Testis (tissue), 3 donors: ENCODE measurements around the gene TP73. TPM values are rescaled to one million over a fixed set of nuclear protein-coding genes. Genes with fewer than 3 reads are reported as not detected.

Experiments
- DNase-seq: peaks from one replicate; pipeline ENCODE4 v3.0.0-alpha.2; 2019
- H3K27ac ChIP-seq, 2 donors: fragments of 200-600 bp; sonication (generic); one replicate each; pipeline ENCODE4 v1.5.1; 2019
- H3K27me3 ChIP-seq: fragments of 200-600 bp; sonication (generic); one replicate; pipeline ENCODE4 v1.5.1; 2019
- H3K36me3 ChIP-seq: fragments of 200-600 bp; sonication (generic); one replicate; pipeline ENCODE4 v1.5.1; 2017; ENCODE audit warnings: low read depth; ENCODE audit errors: missing control alignments
- H3K4me1 ChIP-seq: fragments of 200-600 bp; sonication (generic); one replicate; pipeline ENCODE4 v1.5.1; 2019
- H3K4me3 ChIP-seq, 2 donors: fragments of 200-600 bp; sonication (generic); one replicate each; pipeline ENCODE4 v1.5.1; 2017 to 2019
- H3K9me3 ChIP-seq: fragments of 200-600 bp; sonication (generic); one replicate; pipeline ENCODE4 v1.5.1; 2017
- POLR2A ChIP-seq: fragments of 450-650 bp; IDR thresholded peaks from one replicate; pipeline ENCODE4 v1.6.1; 2017; ENCODE audit warnings: antibody characterized with exemption, mild to moderate bottlenecking, moderate library complexity
- WGBS, 2 donors: methylation state at CpG; one replicate each; pipeline ENCODE4 v1.1.5; 2018; 5-methylcytosine and 5-hydroxymethylcytosine counted together
- intact Hi-C: fragments of 100-400 bp; cut with DNase I; formaldehyde crosslinking; loops from one replicate; pipeline ENCODE4 v1.15.1; 2023; ENCODE audit warnings: low total_unique reads
- polyA plus RNA-seq: library from polyadenylated mRNA; stranded (reverse); fragments of 350-450 nt; fragmentation: Illumina TruSeq; extraction: RNeasy Lipid Tissue Mini Kit (QIAGEN cat#74804); gene quantifications from one replicate; pipeline ENCODE4 v1.2.3, GENCODE V29; 2014; ENCODE audit warnings: low read depth, low replicate concordance; ENCODE audit not compliant: insufficient read depth
- total RNA-seq, 2 donors: library from RNA; depleted of rRNA; stranded (reverse); fragments of >200 nt; gene quantifications; one replicate each; pipeline ENCODE4 v1.2.3, GENCODE V29; 2016
- TF ChIP-seq, protein P1 (sequence below), 3 experiments: fragments of 450-650 bp in 2 of 3; fragments of 200-600 bp in 1 of 3; sonication (generic) in 1 of 3; IDR thresholded peaks; one replicate each; pipeline ENCODE4 v1.5.1; 2016 to 2019; ENCODE audit warnings: antibody characterized with exemption in 3 of 3, mild to moderate bottlenecking in 2 of 3, moderate library complexity in 1 of 3

Gene TP73
- total and polyA plus RNA-seq, 3 donors from 2014 or later = 1.3 to 2.2 (median 1.5) TPM

DNA sequence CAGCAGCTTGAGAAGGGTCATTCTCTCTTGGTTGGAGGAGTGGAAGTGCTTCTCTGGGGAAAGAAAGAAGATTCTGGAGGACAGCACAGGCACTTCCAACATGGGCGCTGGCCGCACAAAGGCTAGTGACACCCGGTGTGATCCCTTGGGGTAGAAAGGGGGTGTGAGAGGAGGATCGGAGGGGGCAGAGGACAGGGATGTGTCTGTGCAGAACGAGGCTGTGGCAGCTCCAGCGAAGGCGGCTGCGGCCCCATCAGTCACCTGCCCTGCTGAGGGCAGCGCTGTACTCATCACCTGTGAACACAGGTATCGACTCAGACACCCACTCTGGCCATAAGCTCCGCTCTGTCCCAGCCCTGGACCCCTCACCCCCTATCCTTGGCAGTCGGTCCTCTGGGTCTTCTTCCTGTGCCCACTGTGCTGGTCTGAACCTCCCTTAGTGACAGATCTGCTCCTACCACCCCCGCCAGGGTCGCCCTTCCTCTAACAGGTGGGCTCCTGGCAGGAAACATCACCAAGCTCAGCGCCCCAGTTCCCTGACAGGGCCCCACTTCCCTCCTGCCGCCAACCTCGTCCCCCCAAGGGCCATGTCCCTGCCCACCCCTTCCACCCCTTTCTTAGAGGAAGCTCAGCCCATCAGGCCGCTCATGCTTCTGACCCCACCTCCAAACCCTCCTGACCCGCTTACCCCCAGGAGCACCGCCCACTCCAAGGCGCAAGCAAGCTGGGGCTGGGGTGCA is 20.1 kb downstream of the TP73 start:
- no peak for DNase-seq
- TF ChIP-seq, protein P1, sequence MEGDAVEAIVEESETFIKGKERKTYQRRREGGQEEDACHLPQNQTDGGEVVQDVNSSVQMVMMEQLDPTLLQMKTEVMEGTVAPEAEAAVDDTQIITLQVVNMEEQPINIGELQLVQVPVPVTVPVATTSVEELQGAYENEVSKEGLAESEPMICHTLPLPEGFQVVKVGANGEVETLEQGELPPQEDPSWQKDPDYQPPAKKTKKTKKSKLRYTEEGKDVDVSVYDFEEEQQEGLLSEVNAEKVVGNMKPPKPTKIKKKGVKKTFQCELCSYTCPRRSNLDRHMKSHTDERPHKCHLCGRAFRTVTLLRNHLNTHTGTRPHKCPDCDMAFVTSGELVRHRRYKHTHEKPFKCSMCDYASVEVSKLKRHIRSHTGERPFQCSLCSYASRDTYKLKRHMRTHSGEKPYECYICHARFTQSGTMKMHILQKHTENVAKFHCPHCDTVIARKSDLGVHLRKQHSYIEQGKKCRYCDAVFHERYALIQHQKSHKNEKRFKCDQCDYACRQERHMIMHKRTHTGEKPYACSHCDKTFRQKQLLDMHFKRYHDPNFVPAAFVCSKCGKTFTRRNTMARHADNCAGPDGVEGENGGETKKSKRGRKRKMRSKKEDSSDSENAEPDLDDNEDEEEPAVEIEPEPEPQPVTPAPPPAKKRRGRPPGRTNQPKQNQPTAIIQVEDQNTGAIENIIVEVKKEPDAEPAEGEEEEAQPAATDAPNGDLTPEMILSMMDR (IDR thresholded peaks at IDR 0.05) = no peak
- no peak for TF ChIP-seq POLR2A
- no peaks in the 10 kb centered on the region for H3K27me3 ChIP-seq

GRCh38 chr1:3672971-3673361 is 20.6 kb downstream of the TP73 start:
- intact Hi-C loops = no loop called here
- WGBS, 2 donors = 81 to 88% methylated on average over 17 of the region's 17 CpGs
- DNase-seq = no peak
- no peaks in the 10 kb centered on the region for H3K27me3 ChIP-seq
- no peaks in the 10 kb centered on the region for H3K4me1 ChIP-seq
- TF ChIP-seq, protein P1 (IDR thresholded peaks at IDR 0.05) = no peak
- no peak for TF ChIP-seq POLR2A
- no peaks in the 10 kb centered on the region for H3K36me3 ChIP-seq
- no peak overlapping the region for H3K4me3 ChIP-seq
- H3K9me3 ChIP-seq = no peaks in the 10 kb centered on the region
- H3K27ac ChIP-seq = no peak overlapping the region

More for the DNA sequence above, 20.1 kb downstream of the TP73 start:
- intact Hi-C loops = no loop called here
- Histone ChIP-seq H3K27ac (no peak overlapping the region), H3K4me3 (no peak overlapping the region), H3K4me1 (no peaks in the 10 kb centered on the region), H3K36me3 (no peaks in the 10 kb centered on the region), H3K9me3 (no peaks in the 10 kb centered on the region)
- WGBS, 2 donors = 87 to 89% methylated on average over 21 of the region's 21 CpGs

DNA sequence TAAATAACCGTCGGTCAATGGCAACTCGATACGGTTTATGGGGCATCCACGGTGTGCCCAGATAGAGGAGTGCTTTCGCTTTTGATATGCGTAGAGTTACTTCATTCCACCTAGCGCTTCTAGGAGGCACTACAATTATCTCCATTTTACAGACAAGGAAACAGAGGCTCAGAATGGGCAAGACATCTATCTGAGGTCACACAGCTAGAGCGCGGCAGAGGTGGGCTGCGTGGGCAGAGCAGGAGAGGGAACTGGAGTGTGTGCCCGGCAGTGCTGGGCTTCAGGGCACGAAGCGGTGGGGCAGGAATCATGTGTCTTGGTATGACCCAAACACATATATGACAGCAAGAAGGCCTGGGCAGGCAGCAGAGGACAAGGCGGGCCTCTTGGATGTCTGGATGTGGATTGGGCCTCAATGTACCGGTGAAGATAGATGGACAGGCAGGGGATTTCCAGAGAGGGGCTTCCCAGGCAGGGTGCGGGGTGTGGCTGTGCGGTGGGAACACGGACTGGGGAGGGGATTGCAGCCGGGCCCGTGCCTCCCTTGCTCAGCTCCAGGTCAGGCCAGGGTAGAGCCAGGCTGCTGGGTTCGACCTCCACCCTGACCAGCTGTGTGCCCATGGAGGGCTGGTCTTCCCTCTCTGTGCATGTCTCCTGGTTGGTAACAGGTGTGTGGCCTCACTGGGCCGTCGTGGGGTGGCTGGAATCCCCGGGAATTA is 21.2 kb downstream of the TP73 start:
- H3K4me3 ChIP-seq = no peak overlapping the region
- intact Hi-C loops = no loop called here
- TF ChIP-seq POLR2A = no peak
- H3K4me1 ChIP-seq = no peaks in the 10 kb centered on the region
- no peaks in the 10 kb centered on the region for H3K9me3 ChIP-seq
- no peaks in the 10 kb centered on the region for H3K27me3 ChIP-seq
- no peak for DNase-seq
- H3K27ac ChIP-seq = no peak overlapping the region
- 90 to 92% methylated on average over 20 to 25 of the region's 25 CpGs for WGBS, 2 donors
- H3K36me3 ChIP-seq = no peaks in the 10 kb centered on the region

- DNase-seq = no peak
- TF ChIP-seq POLR2A = no peak
- TF ChIP-seq, protein P1 (IDR thresholded peaks at IDR 0.05) = no peak
- intact Hi-C loops = no loop called here
- Histone ChIP-seq H3K9me3 (no peaks in the 10 kb centered on the region), H3K27ac (no peak overlapping the region), H3K4me1 (no peaks in the 10 kb centered on the region), H3K36me3 (no peaks in the 10 kb centered on the region), H3K27me3 (no peaks in the 10 kb centered on the region), H3K4me3 (no peak overlapping the region)
- WGBS, 2 donors = 73 to 81% methylated on average over 6 to 30 of the region's 30 CpGs
These were observed 22.1 kb downstream of the TP73 start for GRCh38 chr1:3674100-3675094.

DNA sequence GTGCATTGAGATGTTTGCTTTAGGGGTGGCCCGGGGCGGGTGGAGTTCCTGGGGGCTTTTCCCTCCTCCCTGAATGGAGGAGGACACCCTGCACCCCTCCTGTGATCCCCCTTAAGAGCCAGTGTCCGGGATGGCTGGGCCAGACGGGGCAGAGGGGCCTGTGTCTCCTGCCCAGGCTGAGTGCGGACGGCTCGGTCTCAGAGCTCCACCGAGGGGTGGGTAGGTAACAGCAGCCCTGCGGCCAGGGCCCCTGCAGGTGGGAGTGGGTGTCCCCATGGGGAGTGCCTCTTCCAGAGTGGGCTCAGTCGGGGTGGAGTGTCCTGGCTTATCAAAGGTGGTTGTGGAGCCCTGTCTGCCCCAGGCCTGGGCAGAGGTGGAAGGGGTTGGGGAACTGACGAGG is 23.1 kb downstream of the TP73 start:
- TF ChIP-seq, protein P1 (IDR thresholded peaks at IDR 0.05) = no peak
- TF ChIP-seq POLR2A = no peak
- Histone ChIP-seq H3K27me3 (no peaks in the 10 kb centered on the region), H3K4me1 (no peaks in the 10 kb centered on the region), H3K9me3 (no peaks in the 10 kb centered on the region), H3K36me3 (no peaks in the 10 kb centered on the region), H3K27ac (no peak overlapping the region), H3K4me3 (no peak overlapping the region)
- intact Hi-C loops = no loop called here
- DNase-seq = no peak
- 87 to 90% methylated on average over 6 to 11 of the region's 11 CpGs for WGBS, 2 donors
